Measurements from ENCODE around the gene FITM2. TPM values are rescaled to one million over a fixed set of nuclear protein-coding genes. Genes with fewer than 3 reads are reported as not detected.

Gene FITM2
- 7.2 to 9.3 TPM (median 8.7 TPM) in 5 replicates for total RNA-seq (2022; extraction: Qiagen RNA extraction; ENCODE audit: low read depth)

DNA sequence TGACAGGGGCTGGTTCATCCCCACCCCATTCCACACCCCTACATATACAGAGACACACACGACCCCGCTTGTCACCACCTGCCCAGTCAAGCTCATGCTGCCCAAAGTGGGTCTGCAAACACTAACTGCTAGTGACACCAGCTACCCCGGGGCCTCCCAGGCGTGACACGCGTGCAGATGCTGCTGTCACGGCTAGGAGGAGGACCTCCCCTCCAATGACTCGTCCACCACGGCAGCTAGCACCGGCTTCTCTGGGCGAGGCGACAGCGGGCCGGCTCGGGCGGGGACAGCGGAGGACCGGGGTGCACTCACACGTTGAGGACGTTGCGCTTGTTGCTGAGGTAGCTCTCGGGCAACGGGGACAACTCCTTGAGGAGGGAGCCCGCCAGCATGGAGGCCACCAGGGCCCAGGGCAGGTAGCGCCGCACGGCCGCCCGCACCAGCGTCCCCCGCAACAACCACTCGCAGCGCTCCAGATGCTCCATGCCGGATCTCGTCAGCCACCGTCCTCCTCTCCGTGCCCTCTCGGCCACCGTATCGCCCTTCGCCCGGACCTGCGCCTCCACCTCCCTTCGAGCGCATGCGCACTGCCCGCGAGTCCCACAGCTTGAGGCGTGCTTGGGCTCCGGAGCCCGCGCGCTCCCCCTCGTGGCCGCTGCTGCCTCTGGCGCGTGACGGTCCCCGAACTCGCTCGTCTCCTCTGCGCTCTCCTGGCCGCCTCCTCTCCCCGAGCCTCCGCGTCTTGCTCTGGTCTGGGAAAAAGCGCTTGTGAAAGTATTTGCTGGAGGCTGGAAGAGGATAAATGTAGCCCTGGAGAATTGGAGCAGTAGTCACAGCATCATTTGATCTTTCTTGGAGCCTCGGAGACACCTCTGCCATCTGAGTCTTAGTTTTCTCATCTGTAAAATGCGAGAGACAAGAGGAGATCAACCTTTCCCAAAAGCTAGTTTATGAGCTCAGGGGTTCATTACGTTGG is at the start of gene FITM2:
FITM2 (minus strand) TSS at position 539 of the 976 bp plus-strand sequence; CDS start at position 485, 54 bp downstream.

DNA sequence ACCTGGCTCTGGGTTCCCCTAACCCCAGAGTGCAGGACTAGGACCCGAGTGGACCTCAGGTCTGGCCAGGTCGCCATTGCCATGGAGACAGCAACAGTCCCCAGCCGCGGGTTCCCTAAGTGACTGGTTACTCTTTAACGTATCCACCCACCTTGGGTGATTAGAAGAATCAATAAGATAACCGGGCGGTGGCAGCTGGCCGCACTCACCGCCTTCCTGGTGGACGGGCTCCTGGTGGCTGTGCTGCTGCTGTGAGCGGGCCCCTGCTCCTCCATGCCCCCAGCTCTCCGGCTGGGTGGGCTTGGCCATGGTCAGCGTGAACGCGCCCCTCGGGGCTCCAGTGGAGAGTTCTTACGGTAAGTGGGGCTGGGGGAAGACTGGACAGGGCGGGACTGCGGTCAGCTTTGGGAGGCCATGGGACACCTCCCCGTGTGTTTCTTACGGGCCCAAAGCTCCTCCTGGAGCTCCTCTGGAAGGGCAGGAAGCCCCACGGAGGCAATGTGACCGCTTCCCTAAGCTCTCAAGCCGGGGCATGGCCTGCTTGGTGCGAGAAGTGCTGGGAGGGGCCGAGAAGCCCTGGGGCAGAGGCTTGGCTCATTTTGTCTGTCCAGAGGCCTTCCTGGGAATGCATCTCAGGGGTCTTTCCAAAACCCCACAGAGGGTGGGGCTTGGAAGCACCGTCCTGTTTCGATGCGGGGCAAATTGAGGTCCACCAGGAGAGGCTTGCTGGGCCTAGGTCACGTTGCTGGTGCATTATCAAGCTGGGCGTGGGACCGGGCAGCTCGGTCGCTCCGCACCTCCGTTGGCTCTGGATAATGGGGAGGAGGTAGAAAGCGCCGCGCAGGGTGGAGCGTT is 44.7 kb upstream of the FITM2 start, which contains the start of gene HNF4A:
HNF4A (plus strand) TSS at position 202 of the 855 bp plus-strand sequence; CDS start at position 308, 106 bp downstream.

GRCh38 chr20:44336725-44337380 is 25.9 kb upstream of the FITM2 start, which contains the start of gene R3HDML:
Gene R3HDML, plus strand, starts transcription at chr20:44337043. Its CDS starts 115 bp downstream, at chr20:44337158.

Other genes with a start within 250 kb of the FITM2 start
- gene JPH2, start 124.0 kb downstream of the FITM2 start, total RNA-seq (2022; extraction: Qiagen RNA extraction; ENCODE audit: low read depth), result 3.0 to 3.7 TPM (median 3.2 TPM) in 5 replicates
- gene OSER1, start 100.4 kb downstream of the FITM2 start, total RNA-seq (2022; extraction: Qiagen RNA extraction; ENCODE audit: low read depth), result 43.4 to 57.9 TPM (median 51.2 TPM) in 5 replicates
- gene GDAP1L1, start 63.9 kb downstream of the FITM2 start, total RNA-seq (2022; extraction: Qiagen RNA extraction; ENCODE audit: low read depth), result 0.08 TPM in 1 of 5 replicates, not detected in the others
- gene R3HDML, start 25.8 kb upstream of the FITM2 start, total RNA-seq (2022; extraction: Qiagen RNA extraction; ENCODE audit: low read depth), result 0.18 to 0.75 TPM (median 0.39 TPM) in 4 of 5 replicates, not detected in the other
- 15.4 to 21.7 TPM (median 19.8 TPM) in 5 replicates for gene HNF4A, start 44.5 kb upstream of the FITM2 start, total RNA-seq (2022; extraction: Qiagen RNA extraction; ENCODE audit: low read depth)
- gene TTPAL, start 164.7 kb upstream of the FITM2 start, total RNA-seq (2022; extraction: Qiagen RNA extraction; ENCODE audit: low read depth), result 11.3 to 18.0 TPM (median 14.1 TPM) in 5 replicates
- 69.8 to 89.6 TPM (median 87.0 TPM) in 5 replicates for gene SERINC3, start 210.9 kb upstream of the FITM2 start, total RNA-seq (2022; extraction: Qiagen RNA extraction; ENCODE audit: low read depth)

Measured in A549 treated with GW870086 at 1 μM for 4 hours (cell line).